SK-N-SH (cell line): ENCODE measurements around the gene PTPRS.
"Not testable (repeated sequence)": the region's sequence is repeated elsewhere in the genome, so short reads cannot be mapped to it uniquely, and the experiment has no call there.

Experiments
- CTCF ChIP-seq: fragments of 200-600 bp; sonication (generic); IDR thresholded peaks from 2 replicates; pipeline ENCODE4 v1.6.1; 2017; ENCODE audit warnings: antibody characterized with exemption, mild to moderate bottlenecking, moderate library complexity
- MXI1 ChIP-seq: IDR thresholded peaks from 2 replicates; pipeline ENCODE4 v1.6.1; 2012; ENCODE audit warnings: mild to moderate bottlenecking, low read depth, low read length, improper control_type of control experiment
- SIN3A ChIP-seq: IDR thresholded peaks from 2 replicates; pipeline ENCODE4 v1.6.1; 2012; ENCODE audit warnings: low read depth, mild to moderate bottlenecking, low read length, moderate library complexity, borderline replicate concordance
- YY1 ChIP-seq: IDR thresholded peaks from 2 replicates; pipeline ENCODE4 v1.4.0; 2012; ENCODE audit warnings: low read depth, mild to moderate bottlenecking

GRCh38 chr19:5328407-5328806 is 12.2 kb downstream of the PTPRS start:
- TF ChIP-seq CTCF, MXI1, SIN3A, YY1: not testable (repeated sequence)
